B cell (primary cell): ENCODE measurements around the gene RCAN1.

Source experiments
- EZH2 ChIP-seq: IDR thresholded peaks from 2 replicates; pipeline ENCODE4 v1.6.1; 2012; ENCODE audit warnings: borderline replicate concordance, low read depth, mild to moderate bottlenecking, moderate library complexity, low read length; ENCODE audit not compliant: insufficient read depth, poor library complexity, severe bottlenecking
- TF ChIP-seq, protein P1 (sequence below): fragments of 200-600 bp; IDR thresholded peaks from one replicate; pipeline ENCODE4 v1.8.0; 2022; ENCODE audit warnings: antibody characterized with exemption, mild to moderate bottlenecking

DNA sequence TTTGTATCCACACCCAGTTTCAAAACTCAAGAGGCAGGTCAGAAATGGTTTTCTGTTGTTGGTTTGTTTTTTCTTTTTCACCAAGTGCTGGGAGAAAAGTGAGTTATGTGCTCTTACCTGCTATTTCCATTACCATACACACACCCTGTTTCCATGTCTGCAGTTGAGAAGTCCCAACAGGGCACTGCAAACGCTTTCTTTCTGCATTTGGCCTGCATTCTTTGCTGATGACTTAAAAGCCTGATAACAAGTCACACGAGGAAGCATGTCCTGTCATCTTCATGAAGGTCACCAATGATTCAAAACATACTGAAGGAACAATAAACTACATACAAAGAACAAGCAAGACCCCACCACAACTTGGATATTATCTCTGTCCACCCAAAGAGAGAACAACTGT is 78.1 kb downstream of the RCAN1 start:
- TF ChIP-seq, protein P1, sequence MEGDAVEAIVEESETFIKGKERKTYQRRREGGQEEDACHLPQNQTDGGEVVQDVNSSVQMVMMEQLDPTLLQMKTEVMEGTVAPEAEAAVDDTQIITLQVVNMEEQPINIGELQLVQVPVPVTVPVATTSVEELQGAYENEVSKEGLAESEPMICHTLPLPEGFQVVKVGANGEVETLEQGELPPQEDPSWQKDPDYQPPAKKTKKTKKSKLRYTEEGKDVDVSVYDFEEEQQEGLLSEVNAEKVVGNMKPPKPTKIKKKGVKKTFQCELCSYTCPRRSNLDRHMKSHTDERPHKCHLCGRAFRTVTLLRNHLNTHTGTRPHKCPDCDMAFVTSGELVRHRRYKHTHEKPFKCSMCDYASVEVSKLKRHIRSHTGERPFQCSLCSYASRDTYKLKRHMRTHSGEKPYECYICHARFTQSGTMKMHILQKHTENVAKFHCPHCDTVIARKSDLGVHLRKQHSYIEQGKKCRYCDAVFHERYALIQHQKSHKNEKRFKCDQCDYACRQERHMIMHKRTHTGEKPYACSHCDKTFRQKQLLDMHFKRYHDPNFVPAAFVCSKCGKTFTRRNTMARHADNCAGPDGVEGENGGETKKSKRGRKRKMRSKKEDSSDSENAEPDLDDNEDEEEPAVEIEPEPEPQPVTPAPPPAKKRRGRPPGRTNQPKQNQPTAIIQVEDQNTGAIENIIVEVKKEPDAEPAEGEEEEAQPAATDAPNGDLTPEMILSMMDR = no peak
- TF ChIP-seq EZH2 = no peak
